ENCODE results near the gene SLC35D2.
"Not testable (repeated sequence)": the region's sequence is repeated elsewhere in the genome, so short reads cannot be mapped to it uniquely, and the experiment has no call there.

SLC35D2 gene

GRCh38 chr9:96399325-96399633, 15.8 kb upstream of the SLC35D2 start:
- no peak for DNase-seq

- no peak for DNase-seq
Observed at GRCh38 chr9:96398582-96399324, 15.2 kb upstream of the SLC35D2 start.

DNA sequence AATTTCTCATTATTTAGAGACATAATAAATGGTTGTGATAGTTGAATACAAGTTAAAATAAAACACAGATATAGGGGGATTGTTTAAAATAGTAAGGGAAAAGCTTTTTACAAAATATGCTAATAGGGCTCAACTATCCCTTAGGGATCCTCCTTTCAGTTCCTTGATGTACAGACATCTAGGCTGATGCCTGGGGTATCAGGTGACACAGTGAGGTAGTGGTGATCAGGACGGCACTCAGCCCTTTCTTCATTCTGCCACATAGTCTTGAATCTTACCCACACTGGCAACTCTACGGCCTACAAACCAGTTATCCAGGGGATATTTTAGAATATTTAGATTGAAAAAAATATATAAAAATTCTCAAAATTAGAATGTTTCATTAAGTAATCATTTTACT, 12.5 kb upstream of the SLC35D2 start:
- DNase-seq, result no peak

DNA sequence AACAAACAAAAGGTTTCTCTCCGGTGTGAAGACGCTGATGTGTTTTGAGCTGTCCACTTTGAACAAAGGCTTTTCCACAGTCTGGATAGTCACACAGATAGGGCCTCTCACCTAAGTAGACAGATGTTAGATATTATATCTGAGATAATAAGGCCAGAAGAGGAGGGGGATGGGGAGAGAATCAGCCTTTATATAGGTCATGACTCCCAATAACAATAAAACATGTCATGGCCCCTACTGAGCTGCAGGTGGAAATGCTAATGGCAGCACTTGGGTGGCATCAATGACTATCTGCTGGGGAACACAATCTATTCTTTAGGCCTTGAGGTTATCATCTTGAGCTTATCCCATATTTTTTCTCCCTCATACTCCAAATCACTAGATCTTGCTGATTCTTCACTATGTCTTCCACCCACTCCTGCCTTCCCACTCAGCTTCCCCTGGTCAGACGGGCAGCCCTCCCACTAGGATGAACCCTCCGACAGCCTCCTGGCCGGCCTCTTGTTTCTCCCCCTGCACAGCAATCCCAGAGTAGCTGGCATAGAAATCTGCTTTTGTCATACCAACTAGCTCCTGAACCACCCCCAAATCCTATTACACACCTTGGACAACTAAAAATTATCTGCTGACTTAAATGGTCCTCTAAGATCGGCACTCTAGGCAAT, 11.5 kb upstream of the SLC35D2 start:
- DNase-seq, result no peak

DNA sequence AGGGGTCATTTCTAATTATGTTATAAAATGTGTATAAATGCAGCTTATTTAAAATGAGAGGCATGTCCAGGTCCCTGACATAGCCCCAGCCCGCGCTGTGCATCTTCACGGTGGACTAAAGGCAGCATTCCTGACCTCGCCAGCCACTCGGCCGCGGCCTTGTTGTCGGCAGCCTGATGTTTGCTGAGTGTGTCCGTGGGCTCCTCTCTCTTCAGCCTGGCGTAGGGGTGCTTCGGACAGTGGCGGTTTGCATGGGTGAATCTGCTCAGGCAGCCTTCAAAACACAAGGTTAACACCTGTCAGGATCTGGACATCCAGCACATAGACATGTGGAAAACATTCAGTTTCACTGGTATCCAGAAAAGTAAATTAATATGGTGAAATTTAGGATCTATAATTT, 8.8 kb upstream of the SLC35D2 start:
- no peak for DNase-seq

- no peak for DNase-seq
Observed at GRCh38 chr9:96391021-96391765, 7.7 kb upstream of the SLC35D2 start.

GRCh38 chr9:96388144-96388543, 4.6 kb upstream of the SLC35D2 start:
- no peak for DNase-seq

DNA sequence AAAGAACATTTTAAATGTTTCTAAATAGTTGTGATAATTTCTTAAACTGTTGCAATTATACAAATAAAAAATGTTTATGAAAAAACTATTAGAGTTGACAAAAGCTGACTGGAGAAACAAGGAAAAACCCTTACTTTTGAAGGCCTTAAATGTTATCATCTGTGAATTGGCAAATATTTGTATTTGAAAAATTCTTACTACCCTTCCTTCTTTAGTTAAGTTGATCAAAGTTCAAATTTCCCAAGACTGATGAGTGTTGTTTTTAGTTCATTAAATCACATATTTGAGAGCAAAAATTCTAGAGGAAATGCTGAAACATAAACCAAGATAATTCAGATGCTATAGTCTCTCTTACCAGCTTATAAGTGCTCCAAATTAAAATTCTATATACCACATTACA, 2.6 kb upstream of the SLC35D2 start:
- no peak for DNase-seq

DNA sequence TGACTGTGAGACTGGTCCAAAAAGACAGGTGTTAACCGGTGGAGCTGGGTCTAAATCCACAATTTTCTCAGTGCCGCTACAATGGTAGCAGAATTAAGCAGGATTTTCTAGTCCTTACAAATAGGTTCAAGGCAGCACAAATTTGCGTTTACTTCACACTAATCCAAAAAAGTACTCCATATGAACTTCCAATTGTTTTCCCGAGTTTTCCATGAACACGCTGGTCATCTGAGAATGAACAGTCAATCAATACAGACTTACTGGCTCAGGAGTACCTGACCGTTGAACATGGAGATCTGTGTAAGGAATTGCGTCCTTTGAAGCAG, 709 bp downstream of the SLC35D2 start:
- no peak for DNase-seq

GRCh38 chr9:96382175-96382574, 1.3 kb downstream of the SLC35D2 start:
- no peak for DNase-seq

- DNase-seq, result no peak
Observed at GRCh38 chr9:96381696-96382095, 1.8 kb downstream of the SLC35D2 start.

DNA sequence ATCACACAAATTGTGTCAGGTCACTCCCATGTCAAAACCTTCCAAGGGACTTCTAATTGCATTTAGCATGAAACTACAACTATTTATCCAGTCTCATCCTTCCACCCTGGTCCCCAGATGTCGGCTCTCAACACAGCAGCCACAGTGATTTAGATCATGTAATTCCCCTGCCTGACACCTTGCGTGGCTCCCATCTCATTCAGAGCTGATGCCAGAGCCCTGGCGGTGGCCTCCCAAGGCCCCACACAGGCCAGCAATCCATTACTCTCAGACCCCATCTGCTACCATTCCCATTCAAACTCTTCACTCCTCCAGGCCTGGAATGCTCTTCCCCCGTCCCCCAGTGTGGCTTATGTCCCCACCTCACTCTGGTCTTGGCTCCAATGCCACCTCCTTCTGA, 2.4 kb downstream of the SLC35D2 start:
- no peak for DNase-seq

DNA sequence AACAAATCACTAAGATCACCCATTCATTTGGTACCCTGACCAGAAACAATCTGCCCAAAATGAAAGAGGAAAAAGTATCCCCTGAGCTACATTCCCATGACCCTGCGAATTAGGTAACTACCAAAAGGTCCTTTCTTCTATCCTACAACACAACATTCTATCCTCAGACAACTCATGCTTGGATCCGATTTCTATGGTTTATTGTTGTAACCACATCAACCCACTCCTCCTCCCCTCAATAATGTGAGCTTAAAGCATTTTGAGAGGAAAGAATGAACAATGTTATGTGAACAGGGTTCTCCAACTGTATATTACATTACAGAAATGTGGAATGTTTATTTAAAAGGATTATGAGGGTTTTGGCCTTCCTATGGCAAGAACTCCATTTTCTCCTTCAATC, 4.0 kb downstream of the SLC35D2 start:
- DNase-seq, result no peak

GRCh38 chr9:96378187-96378586, 5.3 kb downstream of the SLC35D2 start:
- DNase-seq, result no peak

DNA sequence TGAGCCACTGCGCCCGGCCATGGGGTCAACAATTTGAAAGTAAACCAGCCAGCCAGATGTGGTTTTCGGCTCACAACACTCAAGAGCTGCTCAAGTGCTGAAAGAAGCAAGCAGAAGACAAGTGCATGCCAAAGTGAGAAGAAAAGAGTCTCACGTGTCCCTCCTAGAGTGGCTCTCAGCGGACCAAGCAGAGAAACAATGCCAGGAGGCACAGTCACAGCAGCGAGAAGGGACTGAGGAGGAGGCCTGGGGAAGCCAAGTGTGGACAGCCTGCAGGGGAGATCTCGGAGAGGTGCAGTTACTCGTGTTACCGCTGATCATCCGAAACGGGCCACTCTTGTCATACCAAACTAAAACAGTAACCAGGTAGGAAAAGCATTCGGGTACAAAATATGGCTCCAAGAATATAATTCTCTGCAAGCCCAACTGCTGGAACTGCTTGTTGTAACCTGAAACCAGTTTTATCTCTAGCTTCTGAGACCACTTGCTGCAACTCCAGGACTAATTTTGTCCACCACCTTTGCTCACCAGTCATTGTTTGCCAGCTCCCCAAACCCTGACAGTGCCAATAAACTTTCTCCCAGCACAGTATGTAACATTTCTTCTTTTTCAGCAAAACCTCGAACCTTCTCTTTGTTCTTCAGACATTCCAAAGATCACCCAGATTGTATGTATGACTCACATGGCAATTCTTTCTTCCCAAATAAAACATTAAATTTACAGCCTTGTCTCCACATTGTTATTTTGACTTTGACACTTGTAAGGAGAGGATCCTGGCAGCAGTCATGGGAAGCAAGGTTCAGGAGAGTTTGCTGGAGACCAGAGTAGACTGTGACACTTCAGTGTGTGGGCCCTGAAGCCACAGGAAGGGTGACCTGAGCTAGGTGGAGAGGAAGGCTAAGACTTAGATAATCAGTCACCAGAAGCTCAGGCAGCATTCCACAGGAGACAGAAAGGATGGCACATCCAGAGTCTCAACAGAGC, 6.3 kb downstream of the SLC35D2 start:
- no peak for DNase-seq

DNA sequence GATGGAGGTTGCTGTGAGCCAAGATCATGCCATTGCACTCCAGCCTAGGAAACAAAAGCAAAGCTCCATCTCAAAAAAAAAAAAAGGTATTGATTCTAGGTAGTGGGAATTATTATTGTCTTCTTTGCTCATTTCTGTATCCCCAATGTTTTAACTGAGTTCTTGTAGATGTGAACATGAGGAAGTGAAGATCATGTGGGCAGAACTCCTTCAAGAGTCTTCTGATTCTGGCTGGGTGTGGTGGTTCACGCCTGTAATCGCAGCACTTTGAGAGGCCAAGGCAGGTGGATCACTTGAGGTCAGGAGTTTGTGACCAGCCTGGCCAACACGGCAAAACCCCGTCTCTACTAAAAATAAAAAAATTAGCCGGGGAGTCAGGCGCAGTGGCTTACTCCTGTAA, 8.0 kb downstream of the SLC35D2 start:
- not testable (repeated sequence) for DNase-seq

- no peak for DNase-seq
Observed at GRCh38 chr9:96367943-96368342, 15.6 kb downstream of the SLC35D2 start.

DNA sequence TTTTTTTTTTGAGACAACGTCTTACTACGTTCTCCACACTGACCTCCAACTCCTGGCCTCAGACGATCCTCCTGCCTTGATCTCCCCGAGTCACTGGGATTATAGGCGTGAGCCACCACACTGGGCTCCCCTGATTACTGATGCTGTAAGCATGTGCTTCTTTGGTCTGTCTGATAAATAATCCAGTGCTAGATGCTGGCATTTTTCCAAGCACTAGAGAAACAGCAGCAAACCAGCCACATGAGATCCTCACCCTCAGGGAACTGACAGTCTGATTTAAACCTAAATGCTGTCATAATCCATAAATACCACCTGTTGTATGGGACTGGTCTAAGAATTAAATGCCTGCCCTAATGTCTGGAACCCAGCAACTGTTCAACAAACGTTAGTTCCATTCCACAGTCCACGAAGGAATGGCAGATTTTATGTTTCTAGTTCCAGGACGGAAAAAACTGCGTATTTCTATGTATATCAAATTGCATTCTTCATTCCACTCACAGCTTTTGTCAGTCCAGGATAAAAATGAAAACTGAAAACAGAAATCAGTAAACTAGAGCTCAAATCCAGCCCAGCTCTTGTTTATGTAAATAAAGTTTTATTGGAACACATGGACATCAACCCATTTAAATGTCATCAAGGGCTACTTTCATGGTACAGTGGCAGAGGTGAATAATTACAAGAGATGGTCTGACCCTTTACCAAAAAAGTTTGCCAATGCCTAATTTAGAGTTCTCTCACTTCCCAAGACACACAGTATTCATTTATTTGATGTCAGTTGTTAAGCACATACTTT, 20.1 kb downstream of the SLC35D2 start:
- no peak for DNase-seq

DNA sequence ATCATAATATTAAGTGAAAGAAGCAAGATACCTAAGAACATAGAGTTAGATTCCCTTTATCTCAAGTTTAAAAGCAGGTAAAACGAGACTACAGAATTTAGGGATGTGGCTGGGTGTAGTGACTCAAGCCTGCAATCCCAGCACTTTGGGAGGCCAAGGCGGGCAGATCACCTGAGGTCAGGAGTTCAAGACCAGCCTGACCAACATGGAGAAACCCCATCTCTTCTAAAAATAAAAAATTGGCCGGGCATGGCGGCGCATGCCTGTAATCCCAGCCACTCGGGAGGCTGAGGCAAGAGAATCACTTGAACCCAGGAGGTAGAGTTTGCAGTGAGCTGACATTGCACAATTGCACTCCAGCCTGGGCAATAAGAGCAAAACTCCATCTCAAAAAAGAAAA, 21.4 kb downstream of the SLC35D2 start:
- DNase-seq, result not testable (repeated sequence)

- no peak for DNase-seq
Observed at GRCh38 chr9:96361668-96362067, 21.8 kb downstream of the SLC35D2 start.

DNA sequence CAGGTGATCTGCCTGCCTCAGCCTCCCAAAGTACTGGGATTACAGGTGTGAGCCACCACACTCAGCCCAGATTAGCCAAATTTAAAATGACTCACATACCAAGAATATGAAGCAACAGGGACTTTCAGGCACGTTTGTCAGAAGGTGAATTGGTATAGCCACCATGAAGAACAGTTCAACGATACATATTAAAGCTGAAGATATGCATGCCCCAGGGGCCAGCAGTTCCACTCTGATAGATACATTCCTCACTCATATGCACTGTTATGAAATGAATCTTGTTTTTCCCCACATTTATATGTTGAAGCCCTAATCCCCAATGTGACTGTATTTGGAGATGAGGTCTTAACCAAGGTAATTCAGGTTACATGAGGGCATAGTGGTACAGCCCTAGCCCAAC, 22.5 kb downstream of the SLC35D2 start:
- DNase-seq, result no peak

DNA sequence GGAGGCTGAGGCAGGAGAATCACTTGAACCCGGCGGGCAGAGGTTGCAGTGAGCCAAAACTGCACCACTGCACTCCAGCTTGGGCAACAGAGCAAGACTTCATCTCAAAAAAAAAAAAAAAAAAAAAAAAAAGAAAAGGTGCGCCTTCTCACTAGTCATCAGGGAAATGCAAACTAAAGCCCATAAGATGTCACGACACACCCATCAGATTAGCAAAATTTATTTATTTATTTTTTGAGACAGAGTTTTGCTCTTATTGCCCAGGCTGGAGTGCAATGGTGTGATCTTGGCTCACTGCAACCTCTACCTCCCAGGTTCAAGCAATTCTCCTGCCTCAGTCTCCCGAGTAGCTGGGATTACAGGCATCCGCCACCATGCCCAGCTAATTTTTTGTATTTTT, 23.0 kb downstream of the SLC35D2 start:
- not testable (repeated sequence) for DNase-seq

Data from activated CD4-positive, alpha-beta T cell treated with anti-CD3 and anti-CD28 coated beads, Interleukin-2, Interleukin-6, amounts not matched to agents 100 ng/mL and 50 ng/mL, durations not matched to agents 16 hours and 8 hours (primary cell).